Suprapubic skin (tissue), 3 donors: ENCODE measurements around the gene TP73.

Source experiments
- POLR2A ChIP-seq, 2 donors: fragments of 450-650 bp; IDR thresholded peaks; one replicate each; pipeline ENCODE4 v1.6.1; 2017; ENCODE audit warnings: antibody characterized with exemption in 2 of 2, mild to moderate bottlenecking in 2 of 2, moderate library complexity in 2 of 2
- TF ChIP-seq, protein P1 (sequence below), 2 donors: fragments of 200-600 bp in 1 of 2; fragments of 450-650 bp in 1 of 2; sonication (generic) in 1 of 2; IDR thresholded peaks; one replicate each; pipeline ENCODE4 v1.5.1; 2016 to 2019; ENCODE audit warnings: antibody characterized with exemption in 2 of 2, mild to moderate bottlenecking in 1 of 2, moderate library complexity in 1 of 2

GRCh38 chr1:3761296-3762010 is 109.1 kb downstream of the TP73 start:
- TF ChIP-seq, protein P1, sequence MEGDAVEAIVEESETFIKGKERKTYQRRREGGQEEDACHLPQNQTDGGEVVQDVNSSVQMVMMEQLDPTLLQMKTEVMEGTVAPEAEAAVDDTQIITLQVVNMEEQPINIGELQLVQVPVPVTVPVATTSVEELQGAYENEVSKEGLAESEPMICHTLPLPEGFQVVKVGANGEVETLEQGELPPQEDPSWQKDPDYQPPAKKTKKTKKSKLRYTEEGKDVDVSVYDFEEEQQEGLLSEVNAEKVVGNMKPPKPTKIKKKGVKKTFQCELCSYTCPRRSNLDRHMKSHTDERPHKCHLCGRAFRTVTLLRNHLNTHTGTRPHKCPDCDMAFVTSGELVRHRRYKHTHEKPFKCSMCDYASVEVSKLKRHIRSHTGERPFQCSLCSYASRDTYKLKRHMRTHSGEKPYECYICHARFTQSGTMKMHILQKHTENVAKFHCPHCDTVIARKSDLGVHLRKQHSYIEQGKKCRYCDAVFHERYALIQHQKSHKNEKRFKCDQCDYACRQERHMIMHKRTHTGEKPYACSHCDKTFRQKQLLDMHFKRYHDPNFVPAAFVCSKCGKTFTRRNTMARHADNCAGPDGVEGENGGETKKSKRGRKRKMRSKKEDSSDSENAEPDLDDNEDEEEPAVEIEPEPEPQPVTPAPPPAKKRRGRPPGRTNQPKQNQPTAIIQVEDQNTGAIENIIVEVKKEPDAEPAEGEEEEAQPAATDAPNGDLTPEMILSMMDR (IDR thresholded peaks at IDR 0.05) = no peak
- TF ChIP-seq POLR2A (IDR thresholded peaks at IDR 0.05) = no peak
